ENCODE results near the gene SND1.
"Not testable (repeated sequence)": the region's sequence is repeated elsewhere in the genome, so short reads cannot be mapped to it uniquely, and the experiment has no call there.

SND1 gene

GRCh38 chr7:127900141-127900540 lies 248.1 kb downstream of the SND1 start:
- Histone ChIP-seq H3K4me3 (ENCODE audit: low read depth in 1 of 2, low read length in 2 of 2) (no peak overlapping the region), H3K9me3 (ENCODE audit: low read length) (no peaks in the 10 kb centered on the region), H3K27ac (ENCODE audit: low read depth, low read length) (no peak overlapping the region), H3K27me3 (ENCODE audit: control insufficient read depth in 1 of 2, insufficient read depth in 2 of 2, low read length in 2 of 2) (no peaks in the 10 kb centered on the region), H3K36me3 (ENCODE audit: insufficient read depth, low read length) (no peaks in the 10 kb centered on the region), H3K9ac (ENCODE audit: low read length) (no peak overlapping the region), H3K4me1 (ENCODE audit: insufficient read depth, low read length) (peaks cover 15% of the 10 kb centered on the region)

GRCh38 chr7:127900732-127901685 lies 249.0 kb downstream of the SND1 start:
- no peaks in the 10 kb centered on the region for H3K36me3 ChIP-seq (ENCODE audit: insufficient read depth, low read length)
- H3K4me1 ChIP-seq (ENCODE audit: insufficient read depth, low read length) = peaks cover 23% of the 10 kb centered on the region
- no peaks in the 10 kb centered on the region for H3K9me3 ChIP-seq (ENCODE audit: low read length)
- no peak overlapping the region for H3K9ac ChIP-seq (ENCODE audit: low read length)
- no peak overlapping the region for H3K27ac ChIP-seq (ENCODE audit: low read depth, low read length)
- no peak overlapping the region for H3K4me3 ChIP-seq (ENCODE audit: low read depth in 1 of 2, low read length in 2 of 2)
- H3K27me3 ChIP-seq (ENCODE audit: control insufficient read depth in 1 of 2, insufficient read depth in 2 of 2, low read length in 2 of 2) = no peaks in the 10 kb centered on the region

- no peak overlapping the region for H3K4me3 ChIP-seq (ENCODE audit: low read depth in 1 of 2, low read length in 2 of 2)
- no peaks in the 10 kb centered on the region for H3K9me3 ChIP-seq (ENCODE audit: low read length)
- H3K36me3 ChIP-seq (ENCODE audit: insufficient read depth, low read length) = no peaks in the 10 kb centered on the region
- no peak overlapping the region for H3K9ac ChIP-seq (ENCODE audit: low read length)
- H3K27ac ChIP-seq (ENCODE audit: low read depth, low read length) = no peak overlapping the region
- H3K27me3 ChIP-seq (ENCODE audit: control insufficient read depth in 1 of 2, insufficient read depth in 2 of 2, low read length in 2 of 2) = no peaks in the 10 kb centered on the region
- peaks cover 28% of the 10 kb centered on the region for H3K4me1 ChIP-seq (ENCODE audit: insufficient read depth, low read length)
Observed at GRCh38 chr7:127901895-127902703, 250.1 kb downstream of the SND1 start.

- peaks cover 33% of the 10 kb centered on the region for H3K4me1 ChIP-seq (ENCODE audit: insufficient read depth, low read length)
- not testable (repeated sequence) for H3K36me3 ChIP-seq (ENCODE audit: insufficient read depth, low read length)
Observed at GRCh38 chr7:127902753-127903152, 250.8 kb downstream of the SND1 start.

DNA sequence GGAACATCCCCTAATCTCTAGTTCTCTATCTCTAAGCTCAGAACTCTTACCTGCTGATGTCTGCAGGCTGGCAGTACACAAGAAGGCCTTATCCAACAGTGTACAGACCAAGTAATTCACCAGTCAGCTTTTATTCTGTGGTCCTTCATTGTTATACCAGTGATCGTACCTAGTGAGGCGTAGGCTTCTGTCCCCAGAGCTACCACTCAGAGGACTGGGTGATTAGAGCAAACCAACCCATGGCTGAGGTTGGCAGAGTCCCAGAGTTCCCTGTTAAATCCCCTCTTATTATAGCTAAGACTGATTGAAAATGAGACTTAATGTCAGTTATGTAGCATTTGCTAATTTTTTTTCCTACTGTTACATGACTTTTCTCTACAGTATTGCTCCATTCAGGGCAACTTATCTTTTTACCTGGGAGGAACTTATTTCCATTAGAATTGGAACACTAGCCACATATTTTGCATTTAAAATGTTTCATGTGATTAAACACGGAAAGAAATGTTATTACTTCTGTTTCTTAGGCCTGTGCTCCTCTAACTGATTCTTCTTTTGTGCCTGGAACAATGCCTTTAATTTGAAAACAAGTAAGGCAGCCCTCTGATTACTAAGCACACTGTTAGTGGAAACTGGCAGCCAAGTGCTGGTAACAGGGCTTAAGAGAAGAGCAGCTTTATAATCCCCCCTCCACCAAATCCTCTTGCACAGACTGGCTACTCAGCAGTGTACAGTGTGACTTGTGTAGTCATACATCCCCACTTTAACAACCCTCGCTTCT lies 252.1 kb downstream of the SND1 start:
- no peaks in the 10 kb centered on the region for H3K36me3 ChIP-seq (ENCODE audit: insufficient read depth, low read length)
- no peaks in the 10 kb centered on the region for H3K27me3 ChIP-seq (ENCODE audit: control insufficient read depth in 1 of 2, insufficient read depth in 2 of 2, low read length in 2 of 2)
- no peak overlapping the region for H3K27ac ChIP-seq (ENCODE audit: low read depth, low read length)
- H3K9ac ChIP-seq (ENCODE audit: low read length) = no peak overlapping the region
- no peak overlapping the region for H3K4me3 ChIP-seq (ENCODE audit: low read depth in 1 of 2, low read length in 2 of 2)
- H3K4me1 ChIP-seq (ENCODE audit: insufficient read depth, low read length) = peaks cover 33% of the 10 kb centered on the region
- no peaks in the 10 kb centered on the region for H3K9me3 ChIP-seq (ENCODE audit: low read length)

More at GRCh38 chr7:127902753-127903152, 250.8 kb downstream of the SND1 start:
- not testable (repeated sequence) for H3K27me3 ChIP-seq (ENCODE audit: control insufficient read depth in 1 of 2, insufficient read depth in 2 of 2, low read length in 2 of 2); H3K9me3 ChIP-seq (ENCODE audit: low read length); H3K9ac ChIP-seq (ENCODE audit: low read length); H3K4me3 ChIP-seq (ENCODE audit: low read depth in 1 of 2, low read length in 2 of 2); H3K27ac ChIP-seq (ENCODE audit: low read depth, low read length)

GRCh38 chr7:127904670-127904985 lies 252.6 kb downstream of the SND1 start:
- H3K9ac ChIP-seq (ENCODE audit: low read length) = no peak overlapping the region
- H3K9me3 ChIP-seq (ENCODE audit: low read length) = no peaks in the 10 kb centered on the region
- no peak overlapping the region for H3K4me3 ChIP-seq (ENCODE audit: low read depth in 1 of 2, low read length in 2 of 2)
- H3K27me3 ChIP-seq (ENCODE audit: control insufficient read depth in 1 of 2, insufficient read depth in 2 of 2, low read length in 2 of 2) = no peaks in the 10 kb centered on the region
- no peaks in the 10 kb centered on the region for H3K36me3 ChIP-seq (ENCODE audit: insufficient read depth, low read length)
- no peak overlapping the region for H3K27ac ChIP-seq (ENCODE audit: low read depth, low read length)
- H3K4me1 ChIP-seq (ENCODE audit: insufficient read depth, low read length) = peaks cover 33% of the 10 kb centered on the region

GRCh38 chr7:127905021-127905420 lies 253.0 kb downstream of the SND1 start:
- peaks cover 31% of the 10 kb centered on the region for H3K4me1 ChIP-seq (ENCODE audit: insufficient read depth, low read length)

DNA sequence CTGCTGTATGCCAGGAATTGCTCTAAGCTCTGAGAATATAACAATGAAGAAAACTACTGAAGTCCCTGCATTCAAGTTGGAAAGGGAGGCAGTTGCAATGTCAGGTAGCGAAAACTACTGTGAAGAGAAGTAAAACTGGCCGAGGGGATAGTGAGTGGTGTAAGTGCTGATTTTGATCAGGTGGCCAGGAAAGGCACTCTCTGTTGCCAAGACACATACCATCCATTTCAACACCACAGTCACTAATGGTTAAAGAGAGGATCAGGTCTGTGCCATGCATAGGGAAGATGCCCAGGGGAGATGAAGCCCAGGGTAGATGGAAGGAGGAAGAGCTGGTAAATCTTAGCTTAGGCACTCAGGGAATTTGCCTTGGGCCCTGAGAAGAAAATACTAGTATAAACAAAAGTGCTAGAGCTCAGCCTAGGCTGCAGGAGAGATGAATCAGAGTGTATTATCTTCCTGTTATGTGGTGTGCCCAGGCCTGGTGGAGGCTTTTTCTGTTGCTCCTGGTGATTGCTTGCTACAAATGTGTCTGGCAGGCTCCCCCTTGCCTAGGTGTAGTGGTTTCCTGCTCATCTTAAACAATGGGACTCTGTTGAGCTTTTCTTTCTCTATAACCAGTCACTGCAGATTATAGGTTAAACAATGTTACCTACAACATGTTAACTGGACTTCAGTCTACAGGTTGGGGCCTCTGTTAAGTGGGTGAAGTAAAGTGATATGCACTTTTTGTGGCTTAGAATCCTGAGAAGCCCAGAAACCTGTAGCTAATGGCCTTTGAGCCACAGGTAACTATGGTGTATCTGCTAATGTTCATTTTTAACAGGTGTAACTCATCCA lies 253.7 kb downstream of the SND1 start:
- no peak overlapping the region for H3K27ac ChIP-seq (ENCODE audit: low read depth, low read length)
- H3K9me3 ChIP-seq (ENCODE audit: low read length) = no peaks in the 10 kb centered on the region
- H3K9ac ChIP-seq (ENCODE audit: low read length) = no peak overlapping the region
- no peaks in the 10 kb centered on the region for H3K36me3 ChIP-seq (ENCODE audit: insufficient read depth, low read length)
- H3K27me3 ChIP-seq (ENCODE audit: control insufficient read depth in 1 of 2, insufficient read depth in 2 of 2, low read length in 2 of 2) = no peaks in the 10 kb centered on the region
- H3K4me3 ChIP-seq (ENCODE audit: low read depth in 1 of 2, low read length in 2 of 2) = no peak overlapping the region
- H3K4me1 ChIP-seq (ENCODE audit: insufficient read depth, low read length) = peaks cover 24% of the 10 kb centered on the region

More at GRCh38 chr7:127905021-127905420, 253.0 kb downstream of the SND1 start:
- Histone ChIP-seq H3K27me3 (ENCODE audit: control insufficient read depth in 1 of 2, insufficient read depth in 2 of 2, low read length in 2 of 2) (no peaks in the 10 kb centered on the region), H3K36me3 (ENCODE audit: insufficient read depth, low read length) (no peaks in the 10 kb centered on the region), H3K9ac (ENCODE audit: low read length) (no peak overlapping the region), H3K27ac (ENCODE audit: low read depth, low read length) (no peak overlapping the region), H3K4me3 (ENCODE audit: low read depth in 1 of 2, low read length in 2 of 2) (no peak overlapping the region), H3K9me3 (ENCODE audit: low read length) (no peaks in the 10 kb centered on the region)

DNA sequence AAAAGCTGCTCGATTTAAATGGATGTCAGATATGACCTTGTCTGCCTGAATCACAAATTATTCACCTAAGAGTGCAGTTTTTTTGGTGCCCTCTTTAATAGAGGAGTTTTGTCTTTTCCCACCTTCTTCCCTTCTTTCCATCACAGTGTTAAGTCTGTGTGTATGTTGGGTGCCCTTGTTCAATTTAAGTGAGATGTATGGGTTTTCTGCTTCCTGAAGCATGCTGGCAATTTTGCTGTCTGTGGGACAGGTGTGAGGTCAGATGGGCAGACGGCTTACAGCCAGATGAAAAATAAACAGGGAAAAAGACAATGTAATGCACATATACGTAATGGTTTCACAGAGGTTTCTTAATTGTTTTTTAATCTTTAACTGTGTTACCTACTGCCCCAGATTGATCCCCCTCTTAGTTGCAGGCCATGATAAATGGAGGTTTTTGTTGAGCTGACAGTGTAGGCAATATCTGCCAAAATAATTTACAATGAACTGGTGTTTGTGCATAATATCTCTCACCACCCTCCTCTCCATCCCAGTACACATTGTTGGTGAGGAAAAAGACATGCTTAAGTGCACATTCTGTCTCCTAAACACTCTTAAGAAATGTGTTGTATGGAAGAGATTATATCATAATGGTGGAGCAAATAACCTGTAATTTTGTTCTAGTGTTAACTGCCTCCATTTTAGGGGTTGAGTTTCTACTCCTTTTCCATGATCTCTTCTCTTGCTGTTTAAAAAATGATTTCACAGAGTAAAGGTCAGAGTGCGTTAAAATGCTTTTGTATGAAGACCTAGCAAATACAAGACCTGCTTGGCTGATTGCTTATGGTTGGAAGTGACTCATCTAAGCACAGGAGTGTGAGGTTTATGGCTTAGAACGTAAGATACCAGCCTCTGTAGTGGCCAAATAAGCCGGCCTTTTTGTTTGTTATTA lies 255.4 kb downstream of the SND1 start:
- peaks cover 19% of the 10 kb centered on the region for H3K4me1 ChIP-seq (ENCODE audit: insufficient read depth, low read length)
- no peaks in the 10 kb centered on the region for H3K27me3 ChIP-seq (ENCODE audit: control insufficient read depth in 1 of 2, insufficient read depth in 2 of 2, low read length in 2 of 2)
- no peaks in the 10 kb centered on the region for H3K36me3 ChIP-seq (ENCODE audit: insufficient read depth, low read length)
- H3K9me3 ChIP-seq (ENCODE audit: low read length) = no peaks in the 10 kb centered on the region
- no peak overlapping the region for H3K4me3 ChIP-seq (ENCODE audit: low read depth in 1 of 2, low read length in 2 of 2)
- H3K27ac ChIP-seq (ENCODE audit: low read depth, low read length) = no peak overlapping the region
- H3K9ac ChIP-seq (ENCODE audit: low read length) = no peak overlapping the region

Data from muscle layer of colon (tissue), 2 donors.